RWPE2 (cell line): ENCODE data around the gene PDP2.

ENCODE experiments used
- ATAC-seq: fragments of 200-7000 bp; cut with Tn5 transposase; 3 replicates; pipeline ENCODE4 v1.9.1; 2021; ENCODE audit warnings: low read depth
- DNase-seq: peaks from one replicate; pipeline ENCODE4 v3.0.0-alpha.2; 2020; ENCODE audit warnings: low spot score
- H3K27ac ChIP-seq: fragments of 450-650 bp; 2 replicates; pipeline ENCODE4 v1.5.1; 2017; ENCODE audit warnings: mild to moderate bottlenecking; ENCODE audit not compliant: poor library complexity, severe bottlenecking
- H3K27me3 ChIP-seq: fragments of 250-450 bp; sonication (Bioruptor Pico); 2 replicates; pipeline ENCODE4 v1.5.1; 2021; ENCODE audit warnings: mild to moderate bottlenecking, moderate library complexity; ENCODE audit not compliant: insufficient read depth, poor library complexity, severe bottlenecking
- H3K36me3 ChIP-seq: fragments of 250-450 bp; sonication (Bioruptor Pico); 2 replicates; pipeline ENCODE4 v1.5.1; 2020; ENCODE audit warnings: low read depth, mild to moderate bottlenecking, moderate library complexity
- H3K4me1 ChIP-seq: fragments of 250-450 bp; sonication (Bioruptor Pico); 2 replicates; pipeline ENCODE4 v1.5.1; 2021; ENCODE audit warnings: mild to moderate bottlenecking, moderate library complexity; ENCODE audit not compliant: insufficient read depth, poor library complexity, severe bottlenecking
- H3K4me3 ChIP-seq: fragments of 250-450 bp; sonication (Bioruptor Pico); 2 replicates; pipeline ENCODE4 v1.5.1; 2021; ENCODE audit warnings: mild to moderate bottlenecking, moderate library complexity; ENCODE audit not compliant: severe bottlenecking
- H3K9me3 ChIP-seq: fragments of 250-450 bp; sonication (Bioruptor Pico); 2 replicates; pipeline ENCODE4 v1.5.1; 2021; ENCODE audit warnings: mild to moderate bottlenecking, moderate library complexity; ENCODE audit not compliant: severe bottlenecking
- CTCF ChIP-seq: fragments of 450-650 bp; IDR thresholded peaks from one replicate; pipeline ENCODE4 v1.5.1; 2017; ENCODE audit warnings: mild to moderate bottlenecking, moderate library complexity; ENCODE audit not compliant: poor library complexity, severe bottlenecking

PDP2 gene

GRCh38 chr16:66935314-66936011 is 55.1 kb downstream of the PDP2 start, which contains the start of gene CES2:
Gene CES2, plus strand, starts transcription at chr16:66935516. Its CDS starts 120 bp downstream, at chr16:66935636.
- Histone ChIP-seq H3K9me3 (no peaks in the 10 kb centered on the region), H3K27ac (peak within 1 kb of the TSS; percentile 86), H3K4me3 (peak within 1 kb of the TSS; percentile 96), H3K36me3 (peaks cover 41% of the 10 kb centered on the region), H3K27me3 (no peaks in the 10 kb centered on the region), H3K4me1 (peaks cover 9% of the 10 kb centered on the region)
- DNase-seq: peak; percentile 92
- TF ChIP-seq CTCF: no peak
- peak; percentile 90 for ATAC-seq

GRCh38 chr16:66936462-66936861 is 56.1 kb downstream of the PDP2 start:
- Histone ChIP-seq H3K27ac (no peak overlapping the region), H3K36me3 (peaks cover 51% of the 10 kb centered on the region), H3K4me1 (peaks cover 9% of the 10 kb centered on the region), H3K4me3 (peak overlapping the region; percentile 96), H3K9me3 (no peaks in the 10 kb centered on the region), H3K27me3 (no peaks in the 10 kb centered on the region)
- ATAC-seq (no peak), DNase-seq (no peak)
- TF ChIP-seq CTCF: no peak

GRCh38 chr16:66936889-66937554 is 56.7 kb downstream of the PDP2 start:
- peaks cover 9% of the 10 kb centered on the region for H3K4me1 ChIP-seq
- no peaks in the 10 kb centered on the region for H3K27me3 ChIP-seq
- H3K4me3 ChIP-seq: no peak overlapping the region
- ATAC-seq (no peak), DNase-seq (no peak)
- no peak for TF ChIP-seq CTCF
- peaks cover 52% of the 10 kb centered on the region for H3K36me3 ChIP-seq
- no peak overlapping the region for H3K27ac ChIP-seq
- no peaks in the 10 kb centered on the region for H3K9me3 ChIP-seq

GRCh38 chr16:66937725-66938337 is 57.5 kb downstream of the PDP2 start:
- Histone ChIP-seq H3K27me3 (no peaks in the 10 kb centered on the region), H3K36me3 (peaks cover 58% of the 10 kb centered on the region), H3K27ac (no peak overlapping the region), H3K4me3 (no peak overlapping the region), H3K4me1 (peaks cover 9% of the 10 kb centered on the region), H3K9me3 (no peaks in the 10 kb centered on the region)
- ATAC-seq (no peak), DNase-seq (no peak)
- no peak for TF ChIP-seq CTCF
